ENCODE results near the gene IFI35. TPM values are rescaled to one million over a fixed set of nuclear protein-coding genes. Genes with fewer than 3 reads are reported as not detected.
"Not testable (repeated sequence)": the region's sequence is repeated elsewhere in the genome, so short reads cannot be mapped to it uniquely, and the experiment has no call there.

The IFI35 gene
- polyA plus RNA-seq, 1 experiment, result 42.5 TPM

DNA sequence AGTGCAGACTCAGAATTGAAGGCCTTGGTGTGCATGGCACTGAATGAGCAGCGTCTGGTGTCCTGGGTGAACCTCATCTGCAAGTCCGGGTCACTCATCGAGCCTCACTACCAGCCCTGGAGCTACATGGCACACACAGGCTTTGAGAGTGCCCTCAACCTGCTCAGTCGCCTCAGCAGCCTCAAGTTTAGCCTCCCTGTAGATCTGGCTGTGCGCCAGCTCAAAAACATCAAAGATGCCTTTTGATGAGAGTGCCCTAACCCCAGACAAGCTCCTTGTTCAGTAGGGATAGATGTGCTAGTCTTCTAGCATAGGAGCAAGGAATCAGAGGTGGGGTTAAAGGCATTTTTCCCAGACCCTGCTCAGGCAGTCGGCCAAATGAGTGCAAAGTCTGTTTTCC lies 15.1 kb upstream of the IFI35 start:
- ChIA-PET POLR2A (interaction anchor here (0.6 kb wide), 1 partner anchor 13 kb away, joined by 13 read pairs; no protein-coding TSS in a partner anchor), CTCF (interaction anchor here (1.0 kb wide), 1 partner anchor 231 kb away, joined by 3 read pairs; no protein-coding TSS in a partner anchor)
- peaks cover 13% of the 10 kb centered on the region for H3K36me3 ChIP-seq (ENCODE audit: control insufficient read depth, insufficient read depth, low read length)
- TF ChIP-seq, protein P1, sequence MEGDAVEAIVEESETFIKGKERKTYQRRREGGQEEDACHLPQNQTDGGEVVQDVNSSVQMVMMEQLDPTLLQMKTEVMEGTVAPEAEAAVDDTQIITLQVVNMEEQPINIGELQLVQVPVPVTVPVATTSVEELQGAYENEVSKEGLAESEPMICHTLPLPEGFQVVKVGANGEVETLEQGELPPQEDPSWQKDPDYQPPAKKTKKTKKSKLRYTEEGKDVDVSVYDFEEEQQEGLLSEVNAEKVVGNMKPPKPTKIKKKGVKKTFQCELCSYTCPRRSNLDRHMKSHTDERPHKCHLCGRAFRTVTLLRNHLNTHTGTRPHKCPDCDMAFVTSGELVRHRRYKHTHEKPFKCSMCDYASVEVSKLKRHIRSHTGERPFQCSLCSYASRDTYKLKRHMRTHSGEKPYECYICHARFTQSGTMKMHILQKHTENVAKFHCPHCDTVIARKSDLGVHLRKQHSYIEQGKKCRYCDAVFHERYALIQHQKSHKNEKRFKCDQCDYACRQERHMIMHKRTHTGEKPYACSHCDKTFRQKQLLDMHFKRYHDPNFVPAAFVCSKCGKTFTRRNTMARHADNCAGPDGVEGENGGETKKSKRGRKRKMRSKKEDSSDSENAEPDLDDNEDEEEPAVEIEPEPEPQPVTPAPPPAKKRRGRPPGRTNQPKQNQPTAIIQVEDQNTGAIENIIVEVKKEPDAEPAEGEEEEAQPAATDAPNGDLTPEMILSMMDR (IDR thresholded peaks at IDR 0.05; ENCODE audit: insufficient read depth, low read depth, low read length), result no peak
- H3K27me3 ChIP-seq (ENCODE audit: control insufficient read depth, insufficient read depth, low read length), result no peaks in the 10 kb centered on the region
- no peak overlapping the region for H3K4me3 ChIP-seq (ENCODE audit: low read depth, low read length)
- no peak for DNase-seq (ENCODE audit: low read depth)

DNA sequence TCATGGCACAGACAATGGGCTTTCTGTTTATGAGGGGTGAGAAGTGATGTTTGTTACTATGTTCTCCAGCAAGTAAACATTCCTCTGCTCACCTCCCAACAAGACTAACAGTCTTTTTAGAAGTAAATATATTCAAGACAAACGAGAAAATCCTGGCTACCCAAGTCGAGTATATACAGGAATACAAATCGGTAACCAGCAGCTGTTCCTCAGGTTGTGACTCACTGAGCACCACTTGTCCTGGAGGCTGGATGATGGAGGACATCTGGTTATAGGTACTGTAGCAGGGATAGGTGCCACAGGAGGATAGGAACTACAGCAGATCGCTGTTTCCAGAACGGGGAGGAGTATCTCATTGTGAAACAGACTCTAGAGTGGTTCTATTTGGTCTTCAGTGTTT lies 13.7 kb upstream of the IFI35 start:
- TF ChIP-seq, protein P1 (IDR thresholded peaks at IDR 0.05; ENCODE audit: insufficient read depth, low read depth, low read length), result no peak
- peaks cover 9% of the 10 kb centered on the region for H3K36me3 ChIP-seq (ENCODE audit: control insufficient read depth, insufficient read depth, low read length)
- POLR2A ChIA-PET, result no interaction called here

DNA sequence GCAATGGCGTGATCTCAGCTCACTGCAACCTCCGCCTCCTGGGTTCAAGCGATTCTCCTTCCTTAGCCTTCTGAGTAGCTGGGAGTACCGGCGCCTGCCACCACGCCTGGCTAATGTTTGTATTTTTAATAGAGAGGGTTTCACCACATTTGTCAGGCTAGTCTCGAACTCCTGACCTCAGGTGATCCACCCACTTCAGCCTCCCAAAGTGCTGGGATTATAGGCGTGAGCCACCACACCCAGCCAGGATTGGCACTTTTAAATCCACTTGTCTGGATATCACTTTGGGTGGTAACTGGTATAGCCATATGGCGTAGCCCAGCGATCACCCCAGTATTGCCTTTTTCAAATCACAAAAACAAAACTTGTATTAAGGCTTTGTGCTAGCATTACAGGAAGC lies 12.7 kb upstream of the IFI35 start:
- DNase-seq (ENCODE audit: low read depth); H3K27me3 ChIP-seq (ENCODE audit: control insufficient read depth, insufficient read depth, low read length); H3K36me3 ChIP-seq (ENCODE audit: control insufficient read depth, insufficient read depth, low read length); H3K4me3 ChIP-seq (ENCODE audit: low read depth, low read length); POLR2A ChIA-PET: not testable (repeated sequence)
- CTCF ChIA-PET, result interaction anchor here (1.0 kb wide), 1 partner anchor 151 kb away, joined by 3 read pairs; no protein-coding TSS in a partner anchor

More for the DNA sequence above, 13.7 kb upstream of the IFI35 start:
- DNase-seq (ENCODE audit: low read depth), result no peak
- Histone ChIP-seq H3K4me3 (ENCODE audit: low read depth, low read length) (no peak overlapping the region), H3K27me3 (ENCODE audit: control insufficient read depth, insufficient read depth, low read length) (no peaks in the 10 kb centered on the region)
- CTCF ChIA-PET, result interaction anchor here (0.8 kb wide), 1 partner anchor 149 kb away, joined by 5 read pairs; no protein-coding TSS in a partner anchor

DNA sequence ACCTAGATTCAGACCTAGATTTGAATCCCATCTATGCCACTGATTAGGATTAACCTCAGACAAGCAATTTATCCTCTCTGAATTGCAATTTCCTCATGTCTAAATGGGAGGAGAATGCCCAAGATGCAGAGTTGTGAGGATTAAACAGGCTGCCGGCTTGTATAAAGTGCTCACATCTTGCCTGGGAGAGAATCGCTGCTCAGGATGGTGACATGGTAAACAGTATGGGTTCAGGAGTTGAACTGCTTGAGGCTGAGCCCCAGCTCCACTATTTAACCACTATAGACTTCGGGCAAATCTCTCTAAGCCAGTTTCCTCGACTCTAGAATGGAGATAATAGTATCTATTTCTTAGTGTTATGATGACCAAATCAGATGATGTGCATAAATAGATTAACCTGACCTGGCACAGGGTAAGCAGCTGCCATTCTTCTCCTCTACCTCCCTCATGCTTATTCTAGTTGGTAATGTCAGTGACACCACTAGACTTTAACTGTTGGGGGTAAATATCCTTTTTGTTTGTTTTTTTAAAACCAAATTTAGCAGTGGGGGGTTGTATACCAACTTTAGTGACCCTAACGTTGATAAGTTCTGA lies 9.1 kb upstream of the IFI35 start:
- CTCF ChIA-PET, result interaction anchor here (0.5 to 2.2 kb wide), 19 partner anchors 9 to 675 kb away, joined by 3 to 16 read pairs (median 3); partner anchors contain the start of genes AOC2, IFI35 and PSME3
- POLR2A ChIA-PET, result interaction anchor here (0.5 to 1.1 kb wide), 8 partner anchors 9 to 364 kb away, joined by 3 to 14 read pairs (median 3); partner anchors contain the start of genes AOC3, IFI35, PTGES3L and RUNDC1
- Histone ChIP-seq H3K27me3 (ENCODE audit: control insufficient read depth, insufficient read depth, low read length) (no peaks in the 10 kb centered on the region), H3K36me3 (ENCODE audit: control insufficient read depth, insufficient read depth, low read length) (peaks cover 5% of the 10 kb centered on the region), H3K4me3 (ENCODE audit: low read depth, low read length) (peak overlapping the region; percentile 9; the same call in 1 of the 2 replicates)
- DNase-seq (ENCODE audit: low read depth), result no peak
- TF ChIP-seq, protein P1 (IDR thresholded peaks at IDR 0.05; ENCODE audit: insufficient read depth, low read depth, low read length), result no peak

DNA sequence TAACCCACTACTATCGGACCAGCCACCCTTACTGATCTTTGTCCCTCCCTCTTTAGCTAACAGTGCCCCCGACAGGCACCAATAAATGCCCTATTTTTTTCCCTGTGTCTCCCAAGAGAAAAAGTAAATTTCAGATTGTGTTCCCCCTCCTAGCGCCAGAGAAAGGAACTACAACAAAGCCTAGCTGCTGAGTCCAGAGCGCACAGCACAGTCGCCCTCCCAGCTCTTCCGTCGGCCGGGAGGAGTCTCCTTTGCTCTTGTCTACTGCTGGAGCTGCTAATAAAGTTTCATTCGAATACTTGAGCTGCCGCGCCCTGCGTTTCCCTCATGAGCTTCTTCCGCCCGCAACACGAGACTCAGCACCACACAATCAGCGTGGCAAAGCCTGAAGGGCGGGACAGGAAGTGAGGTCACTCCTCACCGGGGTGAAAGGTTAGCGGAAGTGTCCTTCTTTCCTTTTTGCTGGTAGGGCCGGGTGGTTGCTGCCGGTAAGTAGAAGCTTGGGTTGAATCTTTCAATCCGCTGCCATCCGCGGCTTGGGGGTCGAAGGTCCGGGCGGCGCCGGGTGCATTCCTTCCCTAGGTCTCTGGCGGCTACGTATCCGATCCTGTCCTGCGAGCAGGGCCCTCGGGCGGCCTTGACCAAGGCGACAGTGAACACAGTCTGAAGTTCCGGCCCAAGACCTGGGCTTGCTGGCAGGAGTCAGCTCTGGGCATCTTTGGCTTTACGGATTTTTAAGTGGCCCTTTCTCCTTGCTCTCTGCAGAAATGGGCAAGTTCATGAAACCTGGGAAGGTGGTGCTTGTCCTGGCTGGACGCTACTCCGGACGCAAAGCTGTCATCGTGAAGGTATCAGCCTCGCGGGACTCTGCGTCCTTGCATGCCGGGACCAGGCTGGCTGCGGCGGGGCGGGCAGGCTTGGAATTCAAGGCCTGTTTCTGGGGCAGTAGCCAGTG lies 8.3 kb upstream of the IFI35 start, which contains the start of gene RPL27:
Gene RPL27, plus strand, starts transcription at position 436 of the 955 bp plus-strand sequence. Its CDS starts 332 bp downstream, at position 768.
- H3K27me3 ChIP-seq (ENCODE audit: control insufficient read depth, insufficient read depth, low read length), result no peaks in the 10 kb centered on the region
- DNase-seq (ENCODE audit: low read depth), result peak; percentile 100
- POLR2A ChIA-PET, result interaction anchor here (0.5 to 1.1 kb wide), 7 partner anchors 8 to 363 kb away, joined by 3 to 14 read pairs (median 3); partner anchors contain the start of genes AOC3, IFI35, PTGES3L and RUNDC1
- TF ChIP-seq, protein P1 (IDR thresholded peaks at IDR 0.05; ENCODE audit: insufficient read depth, low read depth, low read length), result peak; percentile 81
- CTCF ChIA-PET, result interaction anchor here (0.5 to 2.2 kb wide), 21 partner anchors 8 to 676 kb away, joined by 3 to 16 read pairs (median 3); partner anchors contain the start of genes AOC2, IFI35 and PSME3
- peaks cover 6% of the 10 kb centered on the region for H3K36me3 ChIP-seq (ENCODE audit: control insufficient read depth, insufficient read depth, low read length)
- peak within 1 kb of the TSS; percentile 91 for H3K4me3 ChIP-seq (ENCODE audit: low read depth, low read length)

Data from BJ (cell line).